Activated CD4-positive, alpha-beta memory T cell treated with anti-CD3 and anti-CD28 coated beads, Interleukin-2, amount 10 ng/mL, durations not matched to agents 7 days and 5 days (primary cell): ENCODE results near the gene GAK. TPM values are rescaled to one million over a fixed set of nuclear protein-coding genes. Genes with fewer than 3 reads are reported as not detected.
A peak's percentile ranks its signal among the peaks of the same experiment; 100 is the strongest.

Source experiments
- CTCF ChIA-PET: fragments of 350-600 bp; sonication (Branson Sonifier 250); formaldehyde crosslinking; loops from one replicate; lab custom pipeline; 2021; ENCODE audit warnings: antibody characterized with exemption, inconsistent platforms; lab: Charles Lee
- POLR2A ChIA-PET: fragments of 350-600 bp; sonication (Branson Sonifier 250); formaldehyde crosslinking; loops from one replicate; lab custom pipeline; 2021; ENCODE audit warnings: antibody characterized with exemption; lab: Charles Lee
- DNase-seq: peaks from one replicate; pipeline ENCODE4 v3.0.0-alpha.2; 2020
- H3K27ac Mint-ChIP-seq: one replicate; pipeline ENCODE4 v1.8.0; 2021; ENCODE audit warnings: mild to moderate bottlenecking, mixed read lengths
- H3K27me3 Mint-ChIP-seq: one replicate; pipeline ENCODE4 v1.8.0; 2021; ENCODE audit warnings: mixed read lengths
- H3K36me3 Mint-ChIP-seq: one replicate; pipeline ENCODE4 v1.8.0; 2021; ENCODE audit warnings: low read depth, mixed read lengths
- H3K4me1 Mint-ChIP-seq: one replicate; pipeline ENCODE4 v1.8.0; 2021; ENCODE audit warnings: mixed read lengths
- H3K4me3 Mint-ChIP-seq: one replicate; pipeline ENCODE4 v1.8.0; 2021; ENCODE audit warnings: mild to moderate bottlenecking, mixed read lengths
- H3K9me3 Mint-ChIP-seq: one replicate; pipeline ENCODE4 v1.8.0; 2021; ENCODE audit warnings: mixed read lengths
- total RNA-seq, 2 experiments: library from RNA; stranded (reverse); gene quantifications; one replicate each; pipeline ENCODE4 v1.2.3, GENCODE V29; 2021

The GAK gene
- total RNA-seq, 2 experiments from 2014 or later, result 139 to 156 TPM

DNA sequence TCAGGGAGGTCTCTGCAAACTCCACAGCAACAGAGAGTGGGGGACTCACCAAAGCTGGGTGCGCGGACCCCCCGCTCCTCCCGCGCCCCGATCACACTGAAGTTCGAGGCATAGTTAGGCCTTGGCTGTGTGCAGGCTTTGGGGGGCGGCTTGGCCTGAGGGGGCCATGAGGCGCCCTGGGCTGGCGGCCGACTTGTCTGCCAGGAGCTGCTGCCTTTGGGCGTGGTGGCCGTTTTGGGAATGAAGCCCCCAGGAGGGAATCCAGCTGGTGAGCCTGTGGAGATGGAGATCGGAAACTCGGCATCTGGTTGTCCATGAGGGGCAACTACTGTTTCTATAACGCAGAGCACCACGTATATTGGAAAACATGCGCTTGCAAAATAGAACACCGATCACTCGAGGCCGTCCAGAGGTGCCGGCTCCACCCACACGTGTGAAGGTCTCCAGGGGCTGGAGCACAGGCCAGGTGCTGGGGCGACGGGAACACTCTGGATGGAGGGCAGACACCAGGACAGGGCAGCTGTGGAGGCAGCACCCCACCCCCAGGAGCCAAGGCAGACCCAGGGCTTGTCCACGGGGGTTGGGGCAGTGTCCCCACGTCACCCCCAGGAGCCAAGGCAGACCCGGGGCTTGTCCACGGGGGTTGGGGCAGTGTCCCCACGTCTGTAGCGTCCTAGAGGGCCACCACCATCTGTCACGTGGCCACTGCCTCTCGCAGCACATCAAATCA lies 80.2 kb downstream of the GAK start:
- H3K36me3 Mint-ChIP-seq, result peaks cover 61% of the 10 kb centered on the region
- no peak for DNase-seq
- peaks cover 8% of the 10 kb centered on the region for H3K9me3 Mint-ChIP-seq
- ChIA-PET CTCF (no interaction called here), POLR2A (no interaction called here)
- no peaks in the 10 kb centered on the region for H3K27me3 Mint-ChIP-seq
- H3K27ac Mint-ChIP-seq, result no peak overlapping the region
- H3K4me1 Mint-ChIP-seq, result peaks cover 4% of the 10 kb centered on the region
- no peak overlapping the region for H3K4me3 Mint-ChIP-seq

- Mint-ChIP-seq H3K27ac (no peak overlapping the region), H3K4me1 (no peaks in the 10 kb centered on the region), H3K27me3 (no peaks in the 10 kb centered on the region), H3K36me3 (peaks cover 55% of the 10 kb centered on the region), H3K4me3 (no peak overlapping the region), H3K9me3 (peaks cover 7% of the 10 kb centered on the region)
- ChIA-PET POLR2A (no interaction called here), CTCF (no interaction called here)
- no peak for DNase-seq
Observed at GRCh38 chr4:850323-850945, 81.7 kb downstream of the GAK start.

GRCh38 chr4:849478-850175 lies 82.5 kb downstream of the GAK start:
- no peak for DNase-seq
- H3K27me3 Mint-ChIP-seq, result no peaks in the 10 kb centered on the region
- no peaks in the 10 kb centered on the region for H3K4me1 Mint-ChIP-seq
- H3K9me3 Mint-ChIP-seq, result peaks cover 7% of the 10 kb centered on the region
- H3K27ac Mint-ChIP-seq, result no peak overlapping the region
- H3K4me3 Mint-ChIP-seq, result no peak overlapping the region
- H3K36me3 Mint-ChIP-seq, result peaks cover 50% of the 10 kb centered on the region
- CTCF ChIA-PET, result no interaction called here
- POLR2A ChIA-PET, result no interaction called here

GRCh38 chr4:848803-849477 lies 83.2 kb downstream of the GAK start:
- no peak for DNase-seq
- POLR2A ChIA-PET, result no interaction called here
- peaks cover 47% of the 10 kb centered on the region for H3K36me3 Mint-ChIP-seq
- no peaks in the 10 kb centered on the region for H3K27me3 Mint-ChIP-seq
- CTCF ChIA-PET, result no interaction called here
- peaks cover 12% of the 10 kb centered on the region for H3K9me3 Mint-ChIP-seq
- no peak overlapping the region for H3K27ac Mint-ChIP-seq
- no peaks in the 10 kb centered on the region for H3K4me1 Mint-ChIP-seq
- no peak overlapping the region for H3K4me3 Mint-ChIP-seq

- H3K4me1 Mint-ChIP-seq, result no peaks in the 10 kb centered on the region
- no peak for DNase-seq
- ChIA-PET POLR2A (no interaction called here), CTCF (no interaction called here)
- H3K27me3 Mint-ChIP-seq, result no peaks in the 10 kb centered on the region
- no peak overlapping the region for H3K4me3 Mint-ChIP-seq
- H3K36me3 Mint-ChIP-seq, result peaks cover 48% of the 10 kb centered on the region
- peaks cover 12% of the 10 kb centered on the region for H3K9me3 Mint-ChIP-seq
- H3K27ac Mint-ChIP-seq, result no peak overlapping the region
Observed at GRCh38 chr4:848307-848691, 83.8 kb downstream of the GAK start.

DNA sequence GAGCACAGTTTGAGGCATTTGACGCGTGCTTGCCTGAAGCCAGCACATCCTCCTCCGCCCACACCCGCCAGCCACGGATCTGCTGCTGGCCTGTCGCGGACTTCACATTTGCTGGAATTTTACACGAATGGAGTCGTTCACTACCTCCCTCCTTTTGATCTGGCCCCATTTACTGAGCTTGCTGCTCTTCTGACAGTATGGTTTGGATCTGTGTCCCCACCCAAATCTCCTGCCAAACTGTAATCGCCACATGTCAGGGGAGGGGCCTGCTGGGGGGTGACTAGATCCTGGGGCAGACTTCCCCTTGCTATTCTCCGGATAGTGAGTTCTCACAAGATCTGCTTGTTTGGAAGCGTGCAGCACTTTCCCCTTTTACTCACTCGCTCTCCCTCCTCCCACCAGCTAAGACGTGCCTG lies 86.3 kb downstream of the GAK start:
- Mint-ChIP-seq H3K4me3 (no peak overlapping the region), H3K27ac (no peak overlapping the region), H3K4me1 (peaks cover 1% of the 10 kb centered on the region), H3K36me3 (peaks cover 47% of the 10 kb centered on the region), H3K9me3 (peaks cover 18% of the 10 kb centered on the region), H3K27me3 (no peaks in the 10 kb centered on the region)
- DNase-seq, result no peak
- CTCF ChIA-PET, result no interaction called here
- POLR2A ChIA-PET, result interaction anchor here (1.1 kb wide), 1 partner anchor 39 kb away, joined by 3 read pairs; no protein-coding TSS in a partner anchor

DNA sequence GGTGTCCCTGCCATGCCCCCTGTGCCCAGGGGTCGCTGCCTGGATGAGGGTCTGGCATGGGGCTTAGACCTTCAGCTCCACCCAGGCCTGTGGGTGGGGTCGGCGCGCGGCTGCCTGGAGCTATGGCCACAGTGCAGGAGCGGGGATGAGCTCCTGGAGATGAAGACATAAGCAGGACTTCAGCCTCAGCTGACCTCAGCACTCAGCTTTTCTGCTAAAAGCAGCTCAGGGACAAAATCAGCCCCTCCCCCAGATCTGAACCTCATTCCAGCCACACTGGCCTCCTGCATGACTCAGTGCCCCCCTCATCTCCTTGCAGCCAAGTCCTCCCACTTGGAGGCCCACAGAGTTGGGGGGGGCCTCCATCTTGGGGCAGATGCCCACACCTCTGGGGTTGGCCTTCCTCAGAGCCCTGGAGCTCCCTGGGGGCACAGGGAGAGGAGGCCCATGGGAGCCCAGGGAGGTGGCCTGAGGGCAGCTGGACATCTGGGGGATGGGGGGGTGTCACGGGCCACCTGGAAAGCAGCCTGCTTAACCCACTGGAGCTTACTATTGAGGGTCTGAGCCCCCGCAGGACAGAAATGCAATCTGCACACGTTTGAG lies 86.8 kb downstream of the GAK start:
- H3K27me3 Mint-ChIP-seq, result no peaks in the 10 kb centered on the region
- H3K9me3 Mint-ChIP-seq, result peaks cover 18% of the 10 kb centered on the region
- no peak for DNase-seq
- CTCF ChIA-PET, result no interaction called here
- H3K4me1 Mint-ChIP-seq, result peaks cover 4% of the 10 kb centered on the region
- POLR2A ChIA-PET, result interaction anchor here (1.1 kb wide), 1 partner anchor 39 kb away, joined by 3 read pairs; no protein-coding TSS in a partner anchor
- no peak overlapping the region for H3K4me3 Mint-ChIP-seq
- H3K36me3 Mint-ChIP-seq, result peaks cover 44% of the 10 kb centered on the region
- H3K27ac Mint-ChIP-seq, result no peak overlapping the region

DNA sequence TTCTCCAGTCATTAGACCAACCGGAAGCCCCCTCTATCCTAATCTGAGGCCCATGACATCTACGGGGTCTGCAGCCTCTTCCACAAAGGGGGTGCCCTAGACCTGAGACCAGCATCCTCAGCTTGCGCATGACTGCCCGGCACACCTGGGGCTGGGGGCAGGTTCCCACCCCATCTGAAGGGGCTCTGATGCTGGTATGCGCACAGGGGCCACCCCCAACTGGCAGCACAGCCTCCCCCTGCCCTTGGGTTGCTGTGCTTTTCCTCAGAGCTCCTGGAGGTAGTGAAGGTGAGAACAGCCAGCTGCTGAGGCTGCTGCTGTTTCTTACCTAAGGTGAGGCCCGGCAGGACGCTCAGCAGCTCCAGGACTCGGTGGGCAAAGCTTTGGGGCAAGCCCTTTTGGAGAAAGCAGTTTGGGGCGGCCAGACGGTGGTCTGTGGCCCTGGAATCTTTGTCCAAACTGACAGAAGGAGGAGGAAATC lies 87.3 kb downstream of the GAK start:
- peaks cover 2% of the 10 kb centered on the region for H3K27me3 Mint-ChIP-seq
- peaks cover 18% of the 10 kb centered on the region for H3K9me3 Mint-ChIP-seq
- H3K4me1 Mint-ChIP-seq, result peaks cover 9% of the 10 kb centered on the region
- ChIA-PET POLR2A (interaction anchor here (1.1 kb wide), 1 partner anchor 40 kb away, joined by 3 read pairs; no protein-coding TSS in a partner anchor), CTCF (no interaction called here)
- H3K36me3 Mint-ChIP-seq, result peaks cover 44% of the 10 kb centered on the region
- H3K4me3 Mint-ChIP-seq, result no peak overlapping the region
- H3K27ac Mint-ChIP-seq, result no peak overlapping the region
- no peak for DNase-seq

GRCh38 chr4:839675-840443 lies 92.3 kb downstream of the GAK start:
- CTCF ChIA-PET, result no interaction called here
- H3K27me3 Mint-ChIP-seq, result peaks cover 5% of the 10 kb centered on the region
- DNase-seq, result no peak
- H3K4me3 Mint-ChIP-seq, result no peak overlapping the region
- POLR2A ChIA-PET, result no interaction called here
- H3K9me3 Mint-ChIP-seq, result peaks cover 25% of the 10 kb centered on the region
- H3K27ac Mint-ChIP-seq, result peak overlapping the region; percentile 27
- peaks cover 14% of the 10 kb centered on the region for H3K4me1 Mint-ChIP-seq
- H3K36me3 Mint-ChIP-seq, result peaks cover 23% of the 10 kb centered on the region

DNA sequence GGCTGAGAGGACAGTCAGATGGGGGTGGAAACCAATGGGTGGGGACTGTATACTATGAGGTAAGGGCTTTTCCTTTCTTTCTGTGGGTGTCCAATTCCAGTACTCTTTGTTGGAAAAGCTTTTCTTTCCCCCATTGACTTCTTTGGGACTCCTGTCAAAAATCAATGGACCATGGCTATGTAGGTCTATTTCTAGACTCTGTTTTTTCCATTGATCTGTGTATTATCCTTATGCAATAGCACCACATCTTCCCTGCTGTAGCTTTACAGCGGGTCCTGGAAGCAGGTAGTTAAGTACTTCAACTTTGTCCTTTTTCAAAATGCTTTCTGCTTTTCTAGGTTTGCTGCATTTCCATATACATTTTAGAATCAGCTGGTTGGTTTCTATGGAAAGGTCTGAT lies 94.3 kb downstream of the GAK start:
- DNase-seq, result no peak
- Mint-ChIP-seq H3K9me3 (peaks cover 19% of the 10 kb centered on the region), H3K36me3 (peaks cover 16% of the 10 kb centered on the region), H3K27ac (no peak overlapping the region), H3K27me3 (peaks cover 5% of the 10 kb centered on the region), H3K4me1 (peaks cover 18% of the 10 kb centered on the region), H3K4me3 (no peak overlapping the region)
- ChIA-PET CTCF (no interaction called here), POLR2A (no interaction called here)

DNA sequence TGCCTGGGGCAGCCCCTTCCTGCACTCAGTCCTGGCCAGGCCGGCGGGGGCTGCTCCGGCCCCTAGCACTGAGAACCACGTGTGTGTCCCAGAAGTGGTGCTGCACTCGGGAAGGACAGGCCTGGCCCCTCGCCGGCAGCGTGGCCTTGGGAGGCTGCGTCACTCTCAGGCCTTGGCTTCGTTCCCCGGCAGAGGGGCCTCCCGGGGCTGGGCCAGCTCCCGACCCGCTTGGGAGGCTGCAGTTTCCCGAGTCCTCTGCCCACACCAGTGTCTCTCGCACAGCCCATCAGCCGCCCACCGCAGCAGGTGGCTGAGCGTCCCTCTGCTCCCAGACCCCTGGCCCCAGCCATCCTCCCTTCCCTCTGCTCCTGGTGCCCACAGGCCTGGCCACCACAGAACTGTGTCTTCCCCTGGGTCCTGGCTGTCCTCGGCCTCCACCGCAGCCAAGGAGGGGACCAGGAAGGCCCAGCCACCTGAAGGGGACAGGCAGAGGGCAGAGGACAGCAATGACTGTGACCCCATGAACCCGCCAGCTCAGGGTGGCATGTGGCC lies 95.3 kb downstream of the GAK start:
- H3K27me3 Mint-ChIP-seq, result peaks cover 5% of the 10 kb centered on the region
- H3K36me3 Mint-ChIP-seq, result peaks cover 10% of the 10 kb centered on the region
- H3K27ac Mint-ChIP-seq, result no peak overlapping the region
- H3K9me3 Mint-ChIP-seq, result peaks cover 16% of the 10 kb centered on the region
- H3K4me1 Mint-ChIP-seq, result peaks cover 18% of the 10 kb centered on the region
- no peak overlapping the region for H3K4me3 Mint-ChIP-seq
- DNase-seq, result no peak
- ChIA-PET CTCF (no interaction called here), POLR2A (no interaction called here)

DNA sequence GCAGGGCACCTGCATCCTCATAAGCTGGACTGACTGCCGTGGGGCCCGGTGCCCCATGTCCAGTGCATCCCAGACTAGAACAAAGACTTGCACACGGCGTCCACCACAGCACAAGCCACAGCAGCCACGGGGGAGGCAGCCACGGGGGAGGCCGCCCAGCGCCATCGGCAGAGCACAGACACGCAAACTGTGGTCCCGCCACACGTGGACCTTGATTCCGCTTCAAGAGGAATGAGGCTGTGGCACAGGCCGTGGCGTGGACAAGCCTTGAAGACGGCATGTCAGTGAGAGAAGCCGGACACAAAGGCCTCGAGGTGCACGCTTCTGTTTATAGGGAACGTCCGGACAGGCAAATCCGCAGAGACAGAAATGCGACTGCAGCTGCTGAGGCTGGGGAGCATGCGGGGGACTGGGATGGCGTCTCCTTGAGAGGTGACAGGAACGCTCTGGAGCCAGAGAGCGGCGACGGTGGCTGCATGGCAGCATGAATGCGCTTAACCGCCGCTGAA lies 96.1 kb downstream of the GAK start:
- peaks cover 7% of the 10 kb centered on the region for H3K36me3 Mint-ChIP-seq
- no peak overlapping the region for H3K27ac Mint-ChIP-seq
- H3K9me3 Mint-ChIP-seq, result peaks cover 14% of the 10 kb centered on the region

More for the DNA sequence above, 96.1 kb downstream of the GAK start:
- POLR2A ChIA-PET, result no interaction called here
- Mint-ChIP-seq H3K4me1 (peaks cover 17% of the 10 kb centered on the region), H3K4me3 (no peak overlapping the region), H3K27me3 (peaks cover 5% of the 10 kb centered on the region)
- CTCF ChIA-PET, result no interaction called here
- no peak for DNase-seq
